Brain microvascular endothelial cell (primary cell): ENCODE data around the gene RNASET2.
A peak's percentile ranks its signal among the peaks of the same experiment; 100 is the strongest.

Experiments
- DNase-seq: peaks from one replicate; pipeline ENCODE4 v3.0.0-alpha.2; 2020
- H3K27ac ChIP-seq: fragments of 250-450 bp; sonication (Bioruptor Pico); 2 replicates; pipeline ENCODE4 v1.5.1; 2020; ENCODE audit warnings: mild to moderate bottlenecking, moderate library complexity
- H3K27me3 ChIP-seq: fragments of 250-450 bp; sonication (Bioruptor Pico); replicated peaks from 2 replicates; pipeline ENCODE4 v1.5.1; 2020; ENCODE audit warnings: mild to moderate bottlenecking
- H3K36me3 ChIP-seq: fragments of 250-450 bp; sonication (Bioruptor Pico); replicated peaks from 2 replicates; pipeline ENCODE4 v1.5.1; 2020; ENCODE audit warnings: mild to moderate bottlenecking
- H3K4me3 ChIP-seq: 2 replicates; pipeline ENCODE4 v1.5.1; 2011; ENCODE audit warnings: low read depth, mild to moderate bottlenecking, control low read depth, low read length, moderate library complexity
- in situ Hi-C: cut with HindIII; loops from 2 replicates; pipeline ENCODE4 v1.10.0; 2017; ENCODE audit warnings: low sequenced_read_pairs, low pct_ligation_motif_present
- TF ChIP-seq, protein P1 (sequence below): IDR thresholded peaks from 2 replicates; pipeline ENCODE4 v1.5.1; 2011; ENCODE audit warnings: low read depth, mild to moderate bottlenecking, moderate library complexity, low read length, control low read depth, inconsistent platforms; ENCODE audit errors: missing control alignments

Gene RNASET2

GRCh38 chr6:166998256-166999144, 42.1 kb upstream of the RNASET2 start:
- DNase-seq: peak; percentile 18
- H3K4me3 ChIP-seq: peak overlapping the region; percentile 80
- peak overlapping the region; percentile 47 for H3K27ac ChIP-seq
- in situ Hi-C loops: no loop called here
- H3K36me3 ChIP-seq: no peaks in the 10 kb centered on the region
- H3K27me3 ChIP-seq: no peaks in the 10 kb centered on the region
- TF ChIP-seq, protein P1, sequence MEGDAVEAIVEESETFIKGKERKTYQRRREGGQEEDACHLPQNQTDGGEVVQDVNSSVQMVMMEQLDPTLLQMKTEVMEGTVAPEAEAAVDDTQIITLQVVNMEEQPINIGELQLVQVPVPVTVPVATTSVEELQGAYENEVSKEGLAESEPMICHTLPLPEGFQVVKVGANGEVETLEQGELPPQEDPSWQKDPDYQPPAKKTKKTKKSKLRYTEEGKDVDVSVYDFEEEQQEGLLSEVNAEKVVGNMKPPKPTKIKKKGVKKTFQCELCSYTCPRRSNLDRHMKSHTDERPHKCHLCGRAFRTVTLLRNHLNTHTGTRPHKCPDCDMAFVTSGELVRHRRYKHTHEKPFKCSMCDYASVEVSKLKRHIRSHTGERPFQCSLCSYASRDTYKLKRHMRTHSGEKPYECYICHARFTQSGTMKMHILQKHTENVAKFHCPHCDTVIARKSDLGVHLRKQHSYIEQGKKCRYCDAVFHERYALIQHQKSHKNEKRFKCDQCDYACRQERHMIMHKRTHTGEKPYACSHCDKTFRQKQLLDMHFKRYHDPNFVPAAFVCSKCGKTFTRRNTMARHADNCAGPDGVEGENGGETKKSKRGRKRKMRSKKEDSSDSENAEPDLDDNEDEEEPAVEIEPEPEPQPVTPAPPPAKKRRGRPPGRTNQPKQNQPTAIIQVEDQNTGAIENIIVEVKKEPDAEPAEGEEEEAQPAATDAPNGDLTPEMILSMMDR: no peak

DNA sequence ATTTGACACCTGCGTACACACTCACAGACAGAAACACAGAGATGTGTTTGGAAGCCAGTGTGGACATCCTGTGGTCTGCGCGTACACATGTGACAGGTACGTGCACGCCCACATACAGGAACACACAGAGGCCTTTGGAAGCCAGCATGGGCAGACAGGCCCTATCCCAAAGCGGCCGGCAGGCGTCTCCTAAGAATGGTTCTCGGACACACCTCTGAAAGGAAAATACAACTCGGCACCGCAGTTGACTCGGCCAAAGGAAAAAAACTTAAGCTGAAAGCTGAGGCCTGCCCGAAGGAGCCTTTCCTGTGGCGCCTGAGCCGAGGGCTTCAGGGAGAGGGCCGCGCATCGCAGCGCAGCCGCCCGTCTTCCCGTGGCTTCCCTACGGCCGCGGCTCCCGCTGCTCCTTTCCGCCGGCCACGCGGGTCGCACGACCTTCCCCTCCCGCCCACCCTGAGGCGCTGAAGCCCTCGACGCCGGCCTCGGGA, 41.5 kb upstream of the RNASET2 start:
- Histone ChIP-seq H3K27ac (no peak overlapping the region), H3K27me3 (no peaks in the 10 kb centered on the region), H3K4me3 (peak overlapping the region; percentile 80), H3K36me3 (no peaks in the 10 kb centered on the region)
- TF ChIP-seq, protein P1: peak; percentile 78
- in situ Hi-C loops: no loop called here
- peak; percentile 76 for DNase-seq

DNA sequence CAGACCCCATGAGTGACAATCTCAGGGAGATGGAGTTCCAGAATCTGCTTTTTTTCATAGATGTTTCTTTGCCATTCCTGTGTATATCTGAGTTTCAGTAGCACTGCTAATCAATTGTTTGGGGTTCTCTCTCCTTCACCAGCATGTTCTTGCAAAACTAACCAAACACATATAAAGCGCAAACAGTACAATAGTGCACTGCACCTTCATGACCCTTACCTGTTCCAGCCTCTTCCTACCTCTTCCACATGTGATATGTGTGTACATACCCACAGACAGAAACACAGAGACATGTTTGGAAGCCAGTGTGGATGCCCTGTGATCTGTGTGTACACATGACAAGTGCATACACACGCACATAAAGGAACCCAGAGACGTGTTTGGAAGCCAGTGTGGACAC, 41.0 kb upstream of the RNASET2 start:
- in situ Hi-C loops: no loop called here
- TF ChIP-seq, protein P1: no peak
- Histone ChIP-seq H3K36me3 (no peaks in the 10 kb centered on the region), H3K27ac (no peak overlapping the region), H3K27me3 (no peaks in the 10 kb centered on the region), H3K4me3 (peak overlapping the region; percentile 80)
- no peak for DNase-seq

- DNase-seq: peak; percentile 45
- H3K4me3 ChIP-seq: no peak overlapping the region
- in situ Hi-C loops: no loop called here
- TF ChIP-seq, protein P1: no peak
- H3K36me3 ChIP-seq: no peaks in the 10 kb centered on the region
- H3K27ac ChIP-seq: no peak overlapping the region
- no peaks in the 10 kb centered on the region for H3K27me3 ChIP-seq
These were observed 40.1 kb upstream of the RNASET2 start for GRCh38 chr6:166996406-166996805.

DNA sequence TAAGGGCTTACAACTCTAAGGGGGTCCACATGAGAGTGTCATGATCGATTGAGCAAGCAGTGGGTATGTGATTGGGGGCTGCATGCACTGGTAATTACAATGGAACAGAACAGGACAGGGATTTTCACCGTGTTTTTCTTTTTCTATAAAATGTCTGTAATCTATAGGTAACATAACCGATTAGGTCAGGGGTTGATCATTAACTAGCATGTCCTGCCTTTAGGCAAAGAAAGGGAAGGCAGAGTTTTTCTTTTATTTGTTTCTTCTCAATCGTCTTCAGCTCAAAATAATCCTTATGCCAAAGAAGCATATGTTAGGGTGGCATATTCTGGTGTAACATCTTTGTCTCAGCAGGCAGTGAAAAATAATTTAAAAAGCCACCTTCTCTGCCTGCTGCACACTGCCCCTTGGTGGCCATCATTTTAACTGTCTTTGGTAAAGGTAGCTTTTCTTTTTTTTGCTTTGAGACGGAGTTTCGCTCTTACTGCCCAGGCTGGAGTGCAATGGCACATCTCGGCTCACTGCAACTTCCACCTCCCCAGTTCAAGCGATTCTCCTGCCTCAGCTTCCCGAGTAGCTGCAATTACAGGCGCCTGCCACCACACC, 33.2 kb upstream of the RNASET2 start:
- TF ChIP-seq, protein P1: peak; percentile 70
- Histone ChIP-seq H3K27ac (no peak overlapping the region), H3K36me3 (no peaks in the 10 kb centered on the region), H3K27me3 (no peaks in the 10 kb centered on the region), H3K4me3 (no peak overlapping the region)
- in situ Hi-C loops: no loop called here
- no peak for DNase-seq
